Activated naive CD8-positive, alpha-beta T cell treated with anti-CD3 and anti-CD28 coated beads, Interleukin-2, amount 50 U/mL, for 16 hours (primary cell): ENCODE data around the gene LRRC28.
"Not testable (repeated sequence)": the region's sequence is repeated elsewhere in the genome, so short reads cannot be mapped to it uniquely, and the experiment has no call there.

Experiments
- DNase-seq: peaks from one replicate; pipeline ENCODE4 v3.0.0-alpha.2; 2020; ENCODE audit warnings: low read depth, low spot score

LRRC28 gene

GRCh38 chr15:99250857-99251841 lies at the start of gene LRRC28:
Gene LRRC28 (plus strand): TSS chr15:99251481. CDS start chr15:99255958, 4,477 bp downstream.
- DNase-seq, result peak; percentile 89

- no peak for DNase-seq
These were observed 49.1 kb upstream of the LRRC28 start for GRCh38 chr15:99202176-99202552.

GRCh38 chr15:99207672-99208071 lies 43.6 kb upstream of the LRRC28 start:
- no peak for DNase-seq

- no peak for DNase-seq
These were observed 42.0 kb upstream of the LRRC28 start for GRCh38 chr15:99209326-99209725.

- no peak for DNase-seq
These were observed 40.9 kb upstream of the LRRC28 start for GRCh38 chr15:99210334-99210733.

- no peak for DNase-seq
These were observed 39.4 kb upstream of the LRRC28 start for GRCh38 chr15:99211926-99212325.

GRCh38 chr15:99212406-99212805 lies 38.9 kb upstream of the LRRC28 start:
- DNase-seq, result no peak

GRCh38 chr15:99213187-99213811 lies 38.0 kb upstream of the LRRC28 start:
- peak; percentile 5 for DNase-seq

- no peak for DNase-seq
These were observed 26.7 kb upstream of the LRRC28 start for GRCh38 chr15:99224372-99225214.

- no peak for DNase-seq
These were observed 24.5 kb upstream of the LRRC28 start for GRCh38 chr15:99226802-99227201.

GRCh38 chr15:99228120-99228770 lies 23.0 kb upstream of the LRRC28 start:
- DNase-seq, result no peak

- DNase-seq, result no peak
These were observed 20.4 kb upstream of the LRRC28 start for GRCh38 chr15:99230867-99231266.

GRCh38 chr15:99232740-99233139 lies 18.5 kb upstream of the LRRC28 start:
- DNase-seq, result no peak

GRCh38 chr15:99234160-99234559 lies 17.1 kb upstream of the LRRC28 start:
- DNase-seq, result not testable (repeated sequence)

GRCh38 chr15:99238849-99239248 lies 12.4 kb upstream of the LRRC28 start:
- DNase-seq, result no peak

GRCh38 chr15:99239545-99240198 lies 11.6 kb upstream of the LRRC28 start:
- DNase-seq, result no peak

GRCh38 chr15:99241752-99242151 lies 9.5 kb upstream of the LRRC28 start:
- no peak for DNase-seq

GRCh38 chr15:99244306-99244705 lies 7.0 kb upstream of the LRRC28 start:
- no peak for DNase-seq

- no peak for DNase-seq
These were observed 4.2 kb upstream of the LRRC28 start for GRCh38 chr15:99247062-99247461.

- DNase-seq, result no peak
These were observed 3.1 kb upstream of the LRRC28 start for GRCh38 chr15:99248000-99248715.
